ENCODE results near the gene OR2F2. TPM values are rescaled to one million over a fixed set of nuclear protein-coding genes. Genes with fewer than 3 reads are reported as not detected.

The OR2F2 gene
- total RNA-seq, 2 experiments from 2014 or later, result not detected

- Mint-ChIP-seq H3K9me3 (peaks cover 5% of the 10 kb centered on the region), H3K27me3 (ENCODE audit: low read depth) (no peaks in the 10 kb centered on the region), H3K4me3 (no peak overlapping the region), H3K4me1 (ENCODE audit: low read depth) (peaks cover 12% of the 10 kb centered on the region), H3K27ac (no peak overlapping the region), H3K36me3 (ENCODE audit: low read depth) (peaks cover 2% of the 10 kb centered on the region)
- intact Hi-C loops (cut with micrococcal nuclease), result loop anchor here (1.0 kb wide), 1 partner anchor 27 kb away; the partner anchor contains the start of gene TCAF1
- DNase-seq, result peak; percentile 49
- CTCF ChIA-PET, result interaction anchor here (1.5 kb wide), 1 partner anchor 27 kb away, joined by 7 read pairs; the partner anchor contains the start of gene TCAF1
Measured at GRCh38 chr7:143929224-143929920, 5.7 kb upstream of the OR2F2 start.

- Mint-ChIP-seq H3K4me3 (no peak overlapping the region), H3K4me1 (ENCODE audit: low read depth) (peaks cover 12% of the 10 kb centered on the region), H3K36me3 (ENCODE audit: low read depth) (peaks cover 2% of the 10 kb centered on the region), H3K27ac (no peak overlapping the region), H3K9me3 (peaks cover 5% of the 10 kb centered on the region), H3K27me3 (ENCODE audit: low read depth) (peaks cover 11% of the 10 kb centered on the region)
- intact Hi-C loops (cut with micrococcal nuclease), result no loop called here
- CTCF ChIA-PET, result interaction anchor here (0.7 kb wide), 1 partner anchor 1944 kb away, joined by 4 read pairs; no protein-coding TSS in a partner anchor
- DNase-seq, result no peak
Measured at GRCh38 chr7:143931739-143932138, 3.3 kb upstream of the OR2F2 start.

- Mint-ChIP-seq H3K9me3 (peaks cover 5% of the 10 kb centered on the region), H3K27ac (no peak overlapping the region), H3K4me3 (no peak overlapping the region), H3K36me3 (ENCODE audit: low read depth) (peaks cover 2% of the 10 kb centered on the region), H3K4me1 (ENCODE audit: low read depth) (no peaks in the 10 kb centered on the region), H3K27me3 (ENCODE audit: low read depth) (peaks cover 14% of the 10 kb centered on the region)
- CTCF ChIA-PET, result no interaction called here
- DNase-seq, result no peak
- intact Hi-C loops (cut with micrococcal nuclease), result no loop called here
Measured at GRCh38 chr7:143936087-143937009, 1.3 kb downstream of the OR2F2 start.

- Mint-ChIP-seq H3K27me3 (ENCODE audit: low read depth) (peaks cover 14% of the 10 kb centered on the region), H3K4me3 (no peak overlapping the region), H3K9me3 (no peaks in the 10 kb centered on the region), H3K36me3 (ENCODE audit: low read depth) (no peaks in the 10 kb centered on the region), H3K27ac (no peak overlapping the region), H3K4me1 (ENCODE audit: low read depth) (no peaks in the 10 kb centered on the region)
- no peak for DNase-seq
- intact Hi-C loops (cut with micrococcal nuclease), result no loop called here
- CTCF ChIA-PET, result no interaction called here
Measured at GRCh38 chr7:143938379-143939243, 3.6 kb downstream of the OR2F2 start.

- Mint-ChIP-seq H3K27ac (no peak overlapping the region), H3K4me3 (no peak overlapping the region), H3K36me3 (ENCODE audit: low read depth) (no peaks in the 10 kb centered on the region), H3K27me3 (ENCODE audit: low read depth) (peaks cover 4% of the 10 kb centered on the region), H3K4me1 (ENCODE audit: low read depth) (no peaks in the 10 kb centered on the region), H3K9me3 (no peaks in the 10 kb centered on the region)
- intact Hi-C loops (cut with micrococcal nuclease), result no loop called here
- CTCF ChIA-PET, result no interaction called here
- no peak for DNase-seq
Measured at GRCh38 chr7:143945423-143945822, 10.4 kb downstream of the OR2F2 start.

- CTCF ChIA-PET, result no interaction called here
- intact Hi-C loops (cut with micrococcal nuclease), result no loop called here
- Mint-ChIP-seq H3K4me3 (no peak overlapping the region), H3K9me3 (no peaks in the 10 kb centered on the region), H3K27ac (no peak overlapping the region), H3K4me1 (ENCODE audit: low read depth) (no peaks in the 10 kb centered on the region), H3K36me3 (ENCODE audit: low read depth) (no peaks in the 10 kb centered on the region), H3K27me3 (ENCODE audit: low read depth) (peaks cover 4% of the 10 kb centered on the region)
- no peak for DNase-seq
Measured at GRCh38 chr7:143947111-143947510, 12.1 kb downstream of the OR2F2 start.

GRCh38 chr7:143948733-143949132 is 13.7 kb downstream of the OR2F2 start:
- no peak for DNase-seq
- peaks cover 4% of the 10 kb centered on the region for H3K27me3 Mint-ChIP-seq (ENCODE audit: low read depth)
- CTCF ChIA-PET, result interaction anchor here (0.7 kb wide), 1 partner anchor 64 kb away, joined by 4 read pairs; no protein-coding TSS in a partner anchor
- no peak overlapping the region for H3K27ac Mint-ChIP-seq
- no peaks in the 10 kb centered on the region for H3K9me3 Mint-ChIP-seq
- no peaks in the 10 kb centered on the region for H3K36me3 Mint-ChIP-seq (ENCODE audit: low read depth)
- H3K4me1 Mint-ChIP-seq (ENCODE audit: low read depth), result no peaks in the 10 kb centered on the region
- no peak overlapping the region for H3K4me3 Mint-ChIP-seq
- intact Hi-C loops (cut with micrococcal nuclease), result no loop called here

- CTCF ChIA-PET, result no interaction called here
- Mint-ChIP-seq H3K27me3 (ENCODE audit: low read depth) (peaks cover 16% of the 10 kb centered on the region), H3K27ac (no peak overlapping the region), H3K36me3 (ENCODE audit: low read depth) (no peaks in the 10 kb centered on the region), H3K4me1 (ENCODE audit: low read depth) (no peaks in the 10 kb centered on the region), H3K4me3 (no peak overlapping the region), H3K9me3 (no peaks in the 10 kb centered on the region)
- intact Hi-C loops (cut with micrococcal nuclease), result no loop called here
- DNase-seq, result no peak
Measured at GRCh38 chr7:143953421-143953820, 18.4 kb downstream of the OR2F2 start.

GRCh38 chr7:143954135-143954534 is 19.1 kb downstream of the OR2F2 start:
- no peaks in the 10 kb centered on the region for H3K4me1 Mint-ChIP-seq (ENCODE audit: low read depth)
- no peak overlapping the region for H3K27ac Mint-ChIP-seq
- no peaks in the 10 kb centered on the region for H3K9me3 Mint-ChIP-seq
- H3K27me3 Mint-ChIP-seq (ENCODE audit: low read depth), result peaks cover 14% of the 10 kb centered on the region
- no peak overlapping the region for H3K4me3 Mint-ChIP-seq
- CTCF ChIA-PET, result no interaction called here
- no peak for DNase-seq
- intact Hi-C loops (cut with micrococcal nuclease), result no loop called here
- no peaks in the 10 kb centered on the region for H3K36me3 Mint-ChIP-seq (ENCODE audit: low read depth)

- H3K27ac Mint-ChIP-seq, result no peak within 1 kb of the TSS
- no peak for DNase-seq
- H3K9me3 Mint-ChIP-seq, result no peaks in the 10 kb centered on the region
- no peaks in the 10 kb centered on the region for H3K36me3 Mint-ChIP-seq (ENCODE audit: low read depth)
- intact Hi-C loops (cut with micrococcal nuclease), result no loop called here
- no peaks in the 10 kb centered on the region for H3K4me1 Mint-ChIP-seq (ENCODE audit: low read depth)
- CTCF ChIA-PET, result no interaction called here
- H3K27me3 Mint-ChIP-seq (ENCODE audit: low read depth), result peaks cover 11% of the 10 kb centered on the region
- no peak within 1 kb of the TSS for H3K4me3 Mint-ChIP-seq
Measured at GRCh38 chr7:143954544-143954943, 19.5 kb downstream of the OR2F2 start, which contains the start of gene OR2F1. OR2F1 (plus strand) TSS chr7:143954844; CDS start chr7:143959971, 5,127 bp downstream.

GRCh38 chr7:143958781-143959180 is 23.7 kb downstream of the OR2F2 start:
- H3K4me3 Mint-ChIP-seq, result no peak overlapping the region
- no peaks in the 10 kb centered on the region for H3K9me3 Mint-ChIP-seq
- no peaks in the 10 kb centered on the region for H3K4me1 Mint-ChIP-seq (ENCODE audit: low read depth)
- H3K27me3 Mint-ChIP-seq (ENCODE audit: low read depth), result peaks cover 11% of the 10 kb centered on the region
- intact Hi-C loops (cut with micrococcal nuclease), result no loop called here
- CTCF ChIA-PET, result no interaction called here
- no peak for DNase-seq
- H3K36me3 Mint-ChIP-seq (ENCODE audit: low read depth), result no peaks in the 10 kb centered on the region
- no peak overlapping the region for H3K27ac Mint-ChIP-seq
